Stimulated activated CD8-positive, alpha-beta memory T cell treated with anti-CD3 and anti-CD28 coated beads, Interleukin-15, amount 100 ng/mL, for 4 hours (primary cell): ENCODE measurements around the gene MTMR11.
A peak's percentile ranks its signal among the peaks of the same experiment; 100 is the strongest.

Experiments
- DNase-seq, 2 donors: peaks; one replicate each; pipeline ENCODE4 v3.0.0-alpha.2; 2020; ENCODE audit warnings: low read depth in 2 of 2

Gene MTMR11

DNA sequence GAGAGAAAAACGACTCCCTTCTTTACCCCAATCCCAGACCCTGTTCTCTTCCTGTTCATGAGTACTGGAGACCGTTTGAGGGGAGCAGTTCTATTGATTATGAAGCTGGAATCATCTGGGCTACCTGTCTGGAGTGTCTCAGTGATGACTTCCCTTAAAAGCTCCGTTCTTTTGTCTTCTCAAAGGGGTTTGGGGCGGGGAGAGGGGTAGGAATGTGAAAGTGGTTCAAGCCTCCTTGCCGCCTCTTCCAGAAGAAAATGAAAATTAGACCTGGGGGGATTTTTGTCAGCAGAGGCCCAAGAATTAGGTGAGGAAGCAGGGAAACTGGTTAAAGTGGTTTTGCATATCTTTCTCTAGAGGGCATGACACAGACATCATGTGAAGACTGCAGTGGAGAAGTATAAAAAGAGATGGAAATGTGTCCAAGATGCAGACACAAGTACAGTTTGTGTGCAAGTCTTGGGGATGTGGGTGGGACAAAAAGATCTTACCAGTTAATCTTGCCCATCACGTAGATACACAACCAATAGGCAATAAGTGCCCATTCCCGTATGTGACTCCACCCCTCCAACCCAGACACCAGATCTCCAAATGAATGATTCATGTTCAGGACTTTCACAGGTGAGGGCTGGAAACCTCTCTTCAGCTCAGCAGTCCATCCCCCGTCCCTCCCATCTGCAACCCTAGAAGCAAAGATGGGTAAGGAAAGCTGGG lies 470 bp upstream of the MTMR11 start:
- no peak for DNase-seq

DNA sequence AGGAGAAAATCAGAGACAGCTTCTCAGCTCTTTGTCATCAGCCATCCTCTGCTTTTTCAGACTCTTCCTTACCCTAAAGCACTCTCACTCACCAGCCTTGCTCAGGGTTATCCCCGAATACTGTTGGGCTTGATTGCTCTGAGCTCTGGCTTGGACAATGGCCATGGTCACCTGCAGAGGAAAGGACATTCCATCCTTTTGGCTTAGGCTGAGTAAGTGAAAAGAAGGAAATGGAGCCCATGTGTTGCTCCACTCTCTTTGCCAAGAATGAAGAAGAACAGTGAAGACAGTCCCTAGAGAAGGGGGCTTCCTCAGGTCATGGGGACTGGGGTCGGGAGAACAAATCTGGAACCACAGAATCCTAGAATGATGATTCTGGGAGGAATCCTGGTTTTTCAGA lies 2.3 kb downstream of the MTMR11 start:
- no peak for DNase-seq

DNA sequence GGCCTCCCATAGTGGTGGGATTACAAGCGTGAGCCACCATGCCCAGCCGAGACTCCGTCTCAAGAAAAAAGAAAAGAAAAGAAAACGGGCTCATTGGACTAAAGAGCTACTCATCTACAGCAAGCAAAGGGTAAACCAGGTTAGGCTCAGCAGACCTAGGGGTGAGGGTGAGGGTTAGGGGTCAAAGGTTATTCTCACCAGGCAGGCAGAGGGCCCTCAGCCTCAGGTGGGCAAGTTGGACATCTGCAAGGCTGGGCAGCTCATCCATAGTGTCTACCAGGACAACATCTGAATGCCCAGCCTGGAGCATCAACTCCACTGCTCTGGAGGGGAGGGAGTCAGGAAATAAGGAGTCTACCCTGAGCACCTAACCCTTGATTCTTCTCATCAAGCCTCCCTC lies 3.5 kb downstream of the MTMR11 start:
- no peak for DNase-seq

- no peak for DNase-seq
Measured at GRCh38 chr1:149932474-149932873, 4.2 kb downstream of the MTMR11 start.

- DNase-seq = no peak
Measured at GRCh38 chr1:149931212-149931790, 5.4 kb downstream of the MTMR11 start.

GRCh38 chr1:149929856-149930255 lies 6.8 kb downstream of the MTMR11 start:
- DNase-seq = no peak

- DNase-seq = no peak
Measured at GRCh38 chr1:149928401-149928724, 8.3 kb downstream of the MTMR11 start.

DNA sequence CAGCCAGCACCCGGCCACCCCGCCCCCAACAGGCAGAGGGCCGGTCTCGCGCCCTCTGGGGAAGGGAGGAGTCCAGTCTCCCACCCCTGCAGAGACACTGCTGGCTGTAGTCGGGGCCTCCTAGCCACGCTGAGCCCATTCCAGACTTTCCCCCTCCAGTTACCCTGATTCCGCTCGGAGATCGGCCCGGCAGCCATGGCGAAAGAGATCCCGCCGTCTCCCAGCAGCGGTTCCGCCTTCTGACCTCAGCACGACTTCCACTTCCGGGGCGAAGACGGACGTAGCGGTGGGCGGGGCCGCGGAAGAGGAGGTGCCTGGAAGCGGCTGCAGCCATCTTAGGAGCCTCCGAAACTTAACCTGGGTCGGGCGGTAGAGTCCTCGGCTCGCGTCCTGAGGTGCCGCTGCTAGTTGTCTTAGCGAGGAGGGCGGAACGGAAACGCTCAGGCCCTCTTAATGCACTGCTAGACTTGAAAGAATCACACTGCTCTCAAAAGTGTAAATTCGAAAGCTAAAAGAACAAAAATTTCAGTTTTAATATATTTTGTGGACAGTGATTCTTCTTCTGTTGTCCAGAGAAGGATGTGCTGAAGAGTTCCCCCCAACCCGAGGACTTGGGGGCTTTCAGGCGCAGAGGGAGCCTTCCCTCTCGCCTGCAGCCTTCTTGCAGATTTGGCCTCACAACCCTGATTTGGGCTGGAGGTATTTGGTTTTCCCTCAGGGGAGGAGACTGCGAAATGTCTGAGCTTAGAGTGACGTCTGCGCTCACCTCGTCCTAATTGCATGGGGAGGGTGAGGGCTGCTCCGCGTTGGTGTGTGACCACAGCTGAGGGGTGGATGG lies 8.9 kb downstream of the MTMR11 start, which contains the start of gene SF3B4:
Gene SF3B4, minus strand, starts transcription at position 241 of the 838 bp plus-strand sequence. Its CDS starts 44 bp downstream, at position 197.
- peak; percentile 89 to 94 for DNase-seq

- DNase-seq = no peak
Measured at GRCh38 chr1:149927056-149927562, 9.6 kb downstream of the MTMR11 start.

- no peak for DNase-seq
Measured at GRCh38 chr1:149926296-149926695, 10.4 kb downstream of the MTMR11 start.

DNA sequence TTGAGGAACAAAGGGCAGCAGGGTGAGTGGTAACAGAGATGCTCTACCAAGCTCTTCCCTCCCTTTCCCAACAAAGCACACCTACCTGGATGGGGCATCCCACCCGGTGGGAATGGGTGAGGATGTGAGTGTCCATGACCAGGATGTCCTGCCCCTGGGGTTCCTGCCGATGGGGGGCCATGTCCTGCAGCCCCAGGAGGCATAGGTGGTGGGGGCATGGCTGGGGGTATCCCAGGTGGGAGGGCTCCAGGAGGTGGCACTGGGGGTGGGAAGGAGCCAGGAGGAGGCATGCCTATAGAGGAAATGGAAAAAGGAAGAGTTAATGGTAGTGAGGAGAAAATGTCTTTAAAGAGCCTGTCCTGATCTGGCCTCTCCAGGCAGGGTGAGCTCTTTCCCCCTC lies 10.9 kb downstream of the MTMR11 start:
- DNase-seq = no peak

DNA sequence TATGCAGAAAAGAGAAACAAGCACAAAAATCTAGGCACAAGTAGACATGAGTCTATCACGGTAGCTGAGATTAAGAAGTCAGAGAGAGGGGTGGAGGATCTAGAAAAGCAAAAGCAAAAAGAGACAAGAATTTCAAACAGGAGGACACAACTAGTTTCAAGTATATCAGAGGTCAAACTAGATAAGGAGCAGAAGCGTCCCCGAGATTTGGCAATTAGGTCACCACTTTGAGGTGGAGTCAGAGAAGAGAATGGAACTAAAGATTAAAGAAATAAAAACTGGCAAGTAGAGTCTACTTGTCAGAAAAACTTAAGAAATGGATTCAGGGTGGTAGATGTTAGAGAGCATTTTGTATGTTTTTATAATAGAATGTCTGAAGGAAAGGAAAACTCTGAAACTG lies 11.3 kb downstream of the MTMR11 start:
- DNase-seq = no peak

DNA sequence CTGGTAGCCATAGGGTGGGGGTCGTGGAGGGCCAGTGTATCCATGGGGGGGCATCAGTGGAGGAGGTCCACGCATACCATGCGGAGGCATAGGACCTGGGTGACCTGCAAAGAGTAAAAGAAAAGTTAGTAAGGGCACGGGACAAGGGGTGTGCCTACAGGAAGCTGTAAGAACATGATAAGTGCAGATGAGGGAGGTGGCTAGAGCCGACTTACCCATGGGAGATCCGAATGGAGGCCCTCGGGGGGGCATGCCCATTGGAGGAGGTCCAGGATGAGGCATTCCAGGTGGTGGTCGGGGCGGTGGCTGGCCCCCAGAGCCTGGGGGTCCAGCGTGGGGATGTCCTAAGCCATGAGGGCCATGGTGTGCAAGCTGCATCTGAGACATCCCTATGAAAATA lies 13.1 kb downstream of the MTMR11 start:
- no peak for DNase-seq

- DNase-seq = no peak
Measured at GRCh38 chr1:149917571-149918144, 19.0 kb downstream of the MTMR11 start, which contains the start of gene SV2A. TSS of gene SV2A (minus strand) at chr1:149917844. CDS start at chr1:149913840, 4,004 bp downstream.

DNA sequence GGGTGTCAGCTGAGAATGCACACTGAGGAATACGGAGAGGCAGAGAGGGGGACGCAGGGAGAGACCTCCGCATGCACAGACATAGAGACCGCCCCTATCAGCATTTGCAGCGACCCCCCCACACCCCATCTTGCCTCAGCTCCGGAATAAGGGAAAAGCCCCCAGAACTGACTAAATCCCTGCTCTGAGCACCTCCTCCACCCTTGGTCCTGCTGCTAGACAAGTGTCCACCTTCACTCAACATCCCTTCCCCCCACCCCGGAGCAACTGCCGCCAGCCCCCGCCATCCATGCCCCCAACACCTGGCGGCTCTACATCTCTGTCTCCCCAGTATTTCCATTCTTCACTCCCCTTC lies 19.8 kb downstream of the MTMR11 start:
- no peak for DNase-seq

GRCh38 chr1:149916193-149916897 lies 20.3 kb downstream of the MTMR11 start:
- DNase-seq = no peak

DNA sequence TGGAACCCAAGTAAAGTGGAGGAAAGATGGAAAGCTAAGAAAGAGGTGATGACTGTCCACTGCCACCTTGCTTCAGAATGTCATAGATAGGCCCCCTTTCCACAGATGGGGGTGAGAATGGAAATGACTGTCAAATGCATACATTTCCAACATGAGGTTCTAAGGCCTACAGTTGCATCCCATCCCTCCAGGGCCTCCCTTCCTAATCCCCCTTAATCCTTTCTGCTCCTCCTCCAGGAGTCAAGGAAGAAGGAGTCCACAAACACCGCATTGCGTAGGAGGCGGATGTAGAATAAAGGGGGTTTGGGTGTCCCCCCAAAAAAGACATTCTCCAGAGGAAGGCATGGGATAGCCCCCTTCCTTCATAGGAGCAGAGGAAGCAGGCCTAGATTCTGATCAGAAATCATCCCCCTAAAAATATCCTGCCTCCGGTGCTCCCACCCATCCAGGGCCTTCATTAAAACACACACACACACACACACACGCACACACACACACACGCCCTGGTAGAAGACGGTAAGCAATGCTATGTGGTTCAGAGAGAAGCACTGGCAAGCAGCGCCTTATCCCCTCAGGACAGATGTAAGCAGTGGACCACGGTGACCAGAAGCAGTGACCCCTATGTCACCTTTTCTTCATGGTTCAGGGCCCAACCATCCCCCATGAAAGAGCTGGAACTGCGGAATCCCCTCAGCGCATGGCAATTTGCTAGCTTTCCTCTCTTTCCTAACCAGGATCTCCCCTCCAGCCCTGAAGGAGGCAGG lies 21.1 kb downstream of the MTMR11 start:
- no peak for DNase-seq

GRCh38 chr1:149914545-149914944 lies 22.1 kb downstream of the MTMR11 start:
- no peak for DNase-seq

GRCh38 chr1:149906570-149907075 lies 30.1 kb downstream of the MTMR11 start:
- DNase-seq = no peak

- DNase-seq = no peak
Measured at GRCh38 chr1:149903836-149904491, 32.7 kb downstream of the MTMR11 start.
